HG03571 (cell line): ENCODE results near the gene PKDCC.
"Not testable (repeated sequence)": the region's sequence is repeated elsewhere in the genome, so short reads cannot be mapped to it uniquely, and the experiment has no call there.

Experiments
- ATAC-seq: cut with Tn5 transposase; IDR thresholded peaks from one replicate; pipeline ENCODE4 v1.9.1; 2021; ENCODE audit not compliant: unreplicated experiment

PKDCC gene

GRCh38 chr2:42030200-42030759 is 17.5 kb upstream of the PKDCC start:
- ATAC-seq, result no peak

DNA sequence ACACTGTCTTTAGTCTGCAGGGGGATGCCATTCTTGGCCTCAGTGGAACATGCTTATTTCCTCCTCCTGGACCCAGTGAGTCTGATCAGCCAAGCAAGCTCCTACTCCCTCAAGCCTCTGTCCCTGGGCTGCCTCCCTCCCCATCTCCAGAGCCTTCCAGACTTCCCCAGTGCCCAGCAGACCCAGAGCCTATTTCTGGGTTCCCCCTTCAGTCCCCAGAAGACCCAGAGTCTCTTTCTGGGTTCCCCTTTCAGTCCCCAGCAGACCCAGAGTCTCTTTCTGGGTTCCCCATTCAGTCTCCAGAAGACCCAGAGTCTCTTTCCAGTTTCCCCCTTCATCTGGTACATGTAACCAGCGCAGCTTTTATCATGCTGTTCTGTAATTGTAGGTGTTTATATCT is 17.0 kb upstream of the PKDCC start:
- no peak for ATAC-seq

DNA sequence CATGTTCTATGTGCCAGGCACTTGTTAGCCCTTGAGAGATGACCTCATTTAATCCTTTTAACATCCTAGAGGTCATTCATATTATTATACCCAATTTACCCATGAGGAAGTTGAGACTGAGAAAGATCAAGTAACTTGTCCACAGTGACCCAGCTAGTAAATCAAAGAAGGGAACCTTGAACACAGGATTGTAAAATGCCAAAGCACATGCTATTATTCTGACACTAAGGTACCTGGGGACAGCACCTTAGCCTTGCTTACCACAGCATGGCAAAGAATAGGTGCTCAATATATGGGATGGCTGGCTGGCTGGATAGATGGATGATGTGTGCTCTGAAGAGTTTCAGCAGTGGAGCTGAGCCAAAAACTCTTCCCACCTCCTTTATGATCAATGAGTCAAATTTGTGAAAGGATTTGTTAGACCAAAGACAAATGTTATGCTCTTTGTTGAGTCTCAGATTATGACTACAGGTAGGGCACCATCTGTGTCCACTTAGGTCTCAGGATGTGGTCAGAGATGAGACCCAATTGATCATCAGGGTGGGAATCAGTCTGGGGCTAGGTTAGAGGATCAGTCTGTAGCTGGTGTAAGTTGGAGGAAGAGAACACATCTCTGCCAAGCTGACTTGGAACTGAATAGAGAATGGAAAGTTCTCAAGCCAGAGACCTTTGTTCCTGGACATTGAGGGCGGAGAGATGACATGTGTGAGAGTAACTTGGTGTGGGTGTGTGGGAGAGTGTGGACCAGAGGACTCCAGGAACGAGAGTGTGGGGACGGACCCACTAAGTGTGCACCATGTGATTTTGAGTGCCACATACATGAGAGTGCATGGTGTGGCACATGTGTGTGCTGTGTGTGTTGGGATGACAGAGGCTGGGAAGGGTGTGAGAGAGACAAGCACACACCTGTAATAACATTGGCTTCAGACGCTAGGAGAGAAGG is 16.3 kb upstream of the PKDCC start:
- no peak for ATAC-seq

DNA sequence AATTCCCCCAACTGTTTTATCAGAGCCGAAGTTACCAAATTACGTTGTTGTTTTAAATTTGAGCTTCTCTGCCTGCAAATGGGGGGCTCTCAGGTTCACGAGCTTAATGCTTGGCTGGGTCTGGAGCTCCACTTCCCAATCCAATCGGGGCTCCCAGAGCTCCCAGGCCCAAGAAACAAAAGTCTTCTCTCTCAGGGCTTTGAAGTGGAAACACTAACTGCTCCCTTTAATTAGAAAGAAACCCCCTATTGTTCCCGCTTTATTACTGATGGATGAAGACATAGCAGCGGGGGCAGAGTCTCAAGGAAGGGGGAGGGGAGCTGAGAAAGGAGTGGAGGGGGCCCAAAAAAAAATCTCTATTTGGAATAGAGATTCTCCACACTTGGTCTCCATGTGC is 15.6 kb upstream of the PKDCC start:
- ATAC-seq, result no peak

GRCh38 chr2:42032745-42033144 is 15.1 kb upstream of the PKDCC start:
- no peak for ATAC-seq

DNA sequence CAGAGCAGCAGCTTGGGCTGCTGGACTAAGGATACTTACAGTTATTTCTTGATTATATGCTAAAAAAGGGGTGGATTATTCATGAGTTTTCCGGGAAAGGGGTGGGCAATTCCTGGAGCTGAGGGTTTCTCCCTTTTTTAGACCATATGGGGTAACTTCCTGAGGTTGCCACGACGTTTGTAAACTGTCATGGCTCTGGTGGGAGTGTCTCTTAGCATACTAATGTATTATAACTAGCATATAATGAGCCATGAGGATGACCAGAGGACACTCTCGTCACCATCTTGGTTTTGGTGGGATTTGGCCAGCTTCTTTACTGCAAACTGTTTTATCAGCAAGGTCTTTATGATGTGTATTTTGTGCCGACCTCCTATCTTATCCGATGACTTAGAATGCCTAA is 13.7 kb upstream of the PKDCC start:
- ATAC-seq, result not testable (repeated sequence)

GRCh38 chr2:42035241-42035640 is 12.6 kb upstream of the PKDCC start:
- ATAC-seq, result no peak

- ATAC-seq, result no peak
Observed at GRCh38 chr2:42036413-42036812, 11.4 kb upstream of the PKDCC start.

- no peak for ATAC-seq
Observed at GRCh38 chr2:42036940-42037339, 10.9 kb upstream of the PKDCC start.

- ATAC-seq, result no peak
Observed at GRCh38 chr2:42040643-42041278, 7.1 kb upstream of the PKDCC start.

DNA sequence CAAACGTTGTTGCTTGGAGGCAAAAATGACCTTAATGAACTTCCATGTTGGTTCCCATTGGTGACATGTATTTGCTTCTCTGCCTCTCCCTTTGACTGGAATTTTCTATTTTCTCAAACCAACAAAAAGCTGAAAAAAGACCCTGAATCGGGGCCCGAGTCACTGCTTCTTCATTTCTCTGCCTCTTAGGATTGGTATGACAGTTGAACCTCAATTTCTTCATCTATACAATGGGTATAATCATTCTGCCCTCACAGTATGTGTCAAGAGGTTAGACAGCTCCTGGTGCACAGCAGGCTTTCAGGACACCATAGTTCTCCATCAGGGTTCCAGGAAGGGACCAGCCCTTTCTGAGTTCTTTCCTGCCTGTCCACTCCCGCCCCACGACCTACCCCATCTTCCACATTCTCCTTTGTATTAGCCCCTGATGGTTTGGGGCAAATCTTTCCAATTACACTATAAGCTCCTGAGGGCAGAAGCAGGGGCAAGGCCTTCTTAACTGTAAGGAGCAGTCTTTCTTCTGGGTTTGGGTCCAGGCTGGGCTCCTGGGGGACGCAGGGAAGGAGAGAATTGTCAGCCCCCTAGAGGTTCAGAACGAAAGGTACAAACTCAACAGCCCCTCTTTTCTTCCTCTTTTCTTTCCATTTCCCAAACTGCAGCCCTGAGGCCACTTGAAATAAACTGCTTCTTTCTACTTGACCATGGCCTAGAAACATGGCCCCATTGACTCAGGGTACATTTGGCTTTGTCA is 6.3 kb upstream of the PKDCC start:
- no peak for ATAC-seq

GRCh38 chr2:42042631-42043355 is 5.0 kb upstream of the PKDCC start:
- no peak for ATAC-seq

DNA sequence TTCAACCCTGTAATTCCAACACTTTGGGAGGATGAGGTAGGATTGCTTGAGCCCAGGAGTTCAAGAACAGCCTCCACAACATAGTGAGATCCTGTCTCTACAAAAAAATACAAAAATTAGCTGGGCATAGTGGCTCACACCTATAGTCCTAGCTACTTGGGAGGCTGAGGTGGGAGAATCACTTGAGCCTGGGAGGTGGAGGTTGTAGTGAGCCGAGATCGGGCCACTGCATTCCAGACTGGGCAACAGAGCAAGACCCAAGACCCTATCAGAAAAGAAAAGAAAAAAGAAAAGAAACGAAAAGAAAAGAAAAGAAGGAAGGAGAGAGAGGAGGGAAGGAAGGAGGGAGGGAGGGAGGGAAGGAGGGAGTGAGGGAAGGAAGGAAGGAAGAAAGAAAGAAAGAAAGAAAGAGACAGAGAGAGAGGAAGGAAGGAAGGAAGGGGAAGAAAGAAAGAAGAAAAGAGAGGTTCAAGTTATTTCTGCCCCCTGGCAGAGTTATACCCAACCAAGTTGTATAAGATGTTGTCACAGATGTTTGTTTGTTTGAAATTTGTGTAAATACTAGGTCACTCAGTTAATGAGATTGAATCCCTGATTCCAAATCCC is 3.9 kb upstream of the PKDCC start:
- no peak for ATAC-seq

- no peak for ATAC-seq
Observed at GRCh38 chr2:42044939-42045338, 2.9 kb upstream of the PKDCC start.

DNA sequence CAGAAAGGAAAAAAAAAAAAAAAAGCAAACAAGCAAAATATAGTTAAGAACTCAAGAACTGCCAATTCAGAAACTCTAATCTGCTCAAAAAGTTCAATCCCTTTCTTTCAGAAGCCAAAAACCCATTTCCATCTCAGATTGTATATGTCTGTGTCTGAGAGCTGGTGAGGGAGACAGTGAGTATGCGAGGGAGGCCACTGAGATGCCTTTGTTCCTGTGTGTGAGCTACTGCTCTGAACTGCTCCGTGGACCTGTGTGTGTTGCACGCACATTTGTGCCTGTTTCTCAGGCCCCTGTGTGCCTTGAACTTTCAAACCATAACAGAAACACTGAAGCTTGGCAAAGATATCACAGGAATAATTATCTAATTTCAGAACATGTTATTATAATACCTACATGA is 2.5 kb upstream of the PKDCC start:
- ATAC-seq, result no peak

GRCh38 chr2:42045848-42046748 is 1.7 kb upstream of the PKDCC start:
- no peak for ATAC-seq

GRCh38 chr2:42046819-42047487 is 868 bp upstream of the PKDCC start:
- ATAC-seq, result no peak

DNA sequence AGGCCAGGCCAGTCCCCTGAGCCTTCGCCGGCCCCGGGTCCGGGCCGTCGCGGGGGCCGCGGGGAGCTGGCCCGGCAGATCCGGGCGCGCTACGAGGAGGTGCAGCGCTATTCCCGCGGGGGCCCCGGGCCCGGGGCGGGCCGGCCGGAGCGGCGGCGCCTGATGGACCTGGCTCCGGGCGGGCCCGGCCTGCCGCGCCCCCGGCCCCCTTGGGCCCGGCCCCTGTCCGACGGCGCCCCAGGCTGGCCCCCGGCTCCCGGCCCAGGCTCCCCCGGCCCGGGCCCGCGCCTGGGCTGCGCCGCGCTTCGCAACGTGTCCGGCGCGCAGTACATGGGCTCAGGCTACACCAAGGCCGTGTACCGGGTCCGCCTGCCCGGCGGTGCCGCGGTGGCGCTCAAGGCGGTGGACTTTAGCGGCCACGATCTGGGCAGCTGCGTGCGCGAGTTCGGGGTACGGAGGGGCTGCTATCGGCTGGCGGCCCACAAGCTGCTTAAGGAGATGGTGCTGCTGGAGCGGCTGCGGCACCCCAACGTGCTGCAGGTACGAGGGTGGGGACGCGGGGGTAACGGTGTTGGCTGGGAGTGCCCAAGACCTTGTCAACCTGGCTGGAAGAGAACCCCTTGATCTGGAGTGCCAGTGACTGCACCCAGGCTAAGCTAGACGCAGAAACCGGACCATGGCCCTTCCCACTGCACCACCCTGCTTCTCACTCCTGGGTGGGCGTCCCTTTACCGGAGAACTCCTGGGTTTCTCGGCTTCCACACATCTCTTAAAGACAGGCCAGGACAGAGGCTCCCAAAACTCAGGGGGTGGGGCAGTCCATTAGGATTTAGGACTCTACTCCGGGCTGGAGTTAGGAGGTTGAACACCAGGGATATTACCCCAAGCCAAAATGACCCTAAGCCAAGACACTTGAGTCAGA is 739 bp downstream of the PKDCC start:
- ATAC-seq, result peak; percentile 27
